ENCODE measurements around the gene DNAAF1. TPM values are rescaled to one million over a fixed set of nuclear protein-coding genes. Genes with fewer than 3 reads are reported as not detected.

The DNAAF1 gene
- total RNA-seq, 1 donor from 2014 or later: not detected

- peaks cover 23% of the 10 kb centered on the region for H3K36me3 ChIP-seq (ENCODE audit: control insufficient read depth, insufficient read depth, low read length)
Observed at GRCh38 chr16:84180519-84181140, 35.5 kb downstream of the DNAAF1 start.

GRCh38 chr16:84181144-84181915, 36.2 kb downstream of the DNAAF1 start:
- no peak for TF ChIP-seq CTCF (IDR thresholded peaks at IDR 0.05; ENCODE audit: insufficient read depth, low read length, severe bottlenecking)
- Histone ChIP-seq H3K4me3 (ENCODE audit: low read depth, low read length) (no peak overlapping the region), H3K27me3 (ENCODE audit: control insufficient read depth, insufficient read depth, low read length) (no peaks in the 10 kb centered on the region), H3K36me3 (ENCODE audit: control insufficient read depth, insufficient read depth, low read length) (peaks cover 23% of the 10 kb centered on the region)
- DNase-seq (ENCODE audit: low read depth) (no peak), FAIRE-seq (no peak)

More at GRCh38 chr16:84180519-84181140, 35.5 kb downstream of the DNAAF1 start:
- Histone ChIP-seq H3K27me3 (ENCODE audit: control insufficient read depth, insufficient read depth, low read length) (no peaks in the 10 kb centered on the region), H3K4me3 (ENCODE audit: low read depth, low read length) (no peak overlapping the region)
- TF ChIP-seq CTCF (IDR thresholded peaks at IDR 0.05; ENCODE audit: insufficient read depth, low read length, severe bottlenecking): no peak
- FAIRE-seq: no peak
- no peak for DNase-seq (ENCODE audit: low read depth)

- TF ChIP-seq CTCF (IDR thresholded peaks at IDR 0.05; ENCODE audit: insufficient read depth, low read length, severe bottlenecking): no peak
- DNase-seq (ENCODE audit: low read depth) (no peak), FAIRE-seq (no peak)
- Histone ChIP-seq H3K4me3 (ENCODE audit: low read depth, low read length) (no peak overlapping the region), H3K36me3 (ENCODE audit: control insufficient read depth, insufficient read depth, low read length) (peaks cover 23% of the 10 kb centered on the region), H3K27me3 (ENCODE audit: control insufficient read depth, insufficient read depth, low read length) (no peaks in the 10 kb centered on the region)
Observed at GRCh38 chr16:84182104-84182503, 37.0 kb downstream of the DNAAF1 start.

DNA sequence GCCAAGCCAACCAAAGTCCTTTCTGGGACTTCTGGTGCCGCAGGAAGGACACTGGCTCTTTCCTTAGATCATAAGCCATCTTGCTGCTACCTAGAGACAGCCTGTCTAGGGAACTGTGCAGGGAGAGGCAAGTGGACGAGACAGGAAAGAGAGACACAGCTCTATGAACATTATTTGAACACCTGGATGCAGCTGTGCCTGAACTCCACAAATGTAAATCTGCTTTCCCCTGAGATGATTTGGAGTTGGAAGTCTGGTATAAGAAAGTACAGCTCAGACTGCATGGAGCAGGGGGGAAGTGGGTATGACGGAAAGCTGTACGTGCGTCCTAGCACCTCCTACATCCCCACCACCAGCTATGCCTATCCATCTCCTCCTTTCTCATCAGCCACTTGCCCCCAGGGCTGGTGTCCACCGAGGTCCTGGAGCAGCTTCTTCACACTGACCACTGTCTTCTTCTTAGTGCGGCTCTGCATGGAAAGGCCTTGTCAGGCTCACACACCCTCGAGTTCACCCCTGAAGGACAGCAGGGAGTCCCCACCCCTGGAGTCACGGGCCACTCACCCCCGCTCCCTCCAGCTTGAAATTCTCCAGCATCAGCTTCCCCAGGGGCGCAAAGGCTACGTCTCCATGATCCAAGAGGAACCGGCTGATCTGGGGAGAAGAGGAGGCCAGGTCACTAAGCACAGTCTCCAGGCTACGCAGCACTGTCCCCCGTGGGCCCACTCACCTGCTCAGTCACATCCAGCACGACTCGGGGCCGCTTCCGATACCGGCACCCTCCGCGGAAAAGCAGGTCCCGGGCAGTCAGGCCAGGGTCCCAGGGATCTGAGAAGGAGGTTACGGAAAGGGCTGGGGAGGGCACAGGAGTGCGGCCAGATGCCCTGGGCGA, 37.8 kb downstream of the DNAAF1 start:
- TF ChIP-seq CTCF (IDR thresholded peaks at IDR 0.05; ENCODE audit: insufficient read depth, low read length, severe bottlenecking): no peak
- H3K27me3 ChIP-seq (ENCODE audit: control insufficient read depth, insufficient read depth, low read length): no peaks in the 10 kb centered on the region
- peaks cover 23% of the 10 kb centered on the region for H3K36me3 ChIP-seq (ENCODE audit: control insufficient read depth, insufficient read depth, low read length)
- FAIRE-seq (peak; percentile 7), DNase-seq (ENCODE audit: low read depth) (no peak)
- no peak overlapping the region for H3K4me3 ChIP-seq (ENCODE audit: low read depth, low read length)

DNA sequence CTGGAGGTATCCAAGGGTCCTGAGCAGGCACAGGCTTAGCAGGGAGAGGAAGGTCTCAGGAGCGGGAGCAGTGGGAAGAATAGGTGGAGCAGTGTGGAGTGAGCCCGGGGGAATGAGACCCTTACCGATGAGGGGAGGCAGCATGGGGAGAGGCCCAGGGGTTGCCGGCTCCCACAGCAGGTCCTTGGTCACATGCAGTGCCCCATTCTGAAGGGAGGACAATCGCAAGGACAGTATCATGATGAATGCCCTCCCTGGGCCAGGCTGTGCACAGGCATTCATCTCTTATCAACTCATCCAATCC, 38.4 kb downstream of the DNAAF1 start:
- DNase-seq (ENCODE audit: low read depth): no peak
- no peak overlapping the region for H3K4me3 ChIP-seq (ENCODE audit: low read depth, low read length)
- peak; percentile 7 for FAIRE-seq
- peaks cover 23% of the 10 kb centered on the region for H3K36me3 ChIP-seq (ENCODE audit: control insufficient read depth, insufficient read depth, low read length)
- H3K27me3 ChIP-seq (ENCODE audit: control insufficient read depth, insufficient read depth, low read length): no peaks in the 10 kb centered on the region
- TF ChIP-seq CTCF (IDR thresholded peaks at IDR 0.05; ENCODE audit: insufficient read depth, low read length, severe bottlenecking): no peak

Data from bronchial epithelial cell (primary cell).